ENCODE results near the gene CAPN13. TPM values are rescaled to one million over a fixed set of nuclear protein-coding genes. Genes with fewer than 3 reads are reported as not detected.
"Not testable (repeated sequence)": the region's sequence is repeated elsewhere in the genome, so short reads cannot be mapped to it uniquely, and the experiment has no call there.

CAPN13 gene
- total and polyA plus RNA-seq, 10 of the 15 experiments (the other 5 are each of a cell fraction or from before 2014, with no cell fraction given): 0.03 to 0.10 (median 0.06) TPM; not detected in 7

GRCh38 chr2:30701782-30702181, 105.5 kb downstream of the CAPN13 start:
- Histone ChIP-seq H3K27ac (ENCODE audit: control insufficient read depth, insufficient read depth) (no peak overlapping the region), H3K4me1 (ENCODE audit: control insufficient read depth, insufficient read depth, low read length) (no peaks in the 10 kb centered on the region), H3K27me3 (replicated peaks in 1 of 2; ENCODE audit: control insufficient read depth in 2 of 2, insufficient read depth in 2 of 2, low read length in 1 of 2) (no peaks in the 10 kb centered on the region), H3K9me3 (replicated peaks; ENCODE audit: control insufficient read depth, insufficient read depth, low read length) (peaks cover 8% of the 10 kb centered on the region), H3K79me2 (ENCODE audit: control insufficient read depth, insufficient read depth, low read length) (no peaks in the 10 kb centered on the region), H4K20me1 (ENCODE audit: control insufficient read depth, insufficient read depth) (no peaks in the 10 kb centered on the region), H3K36me3 (ENCODE audit: control insufficient read depth in 2 of 2, insufficient read depth in 2 of 2, low read length in 1 of 2) (no peaks in the 10 kb centered on the region), H2AFZ (ENCODE audit: control insufficient read depth, low read depth, low read length) (no peak overlapping the region), H3K4me3 (no peak overlapping the region), H3K9ac (ENCODE audit: control insufficient read depth, insufficient read depth, low read length) (no peak overlapping the region), H3K4me2 (ENCODE audit: control insufficient read depth, insufficient read depth) (no peak overlapping the region)
- TF ChIP-seq CBX5 (IDR thresholded peaks at IDR 0.05; ENCODE audit: low read depth) (peak; percentile 87; the same call in 1 of the 2 replicates), CHD4 (IDR thresholded peaks at IDR 0.05) (no peak)
- no peak for ATAC-seq
- no peak for DNase-seq (ENCODE audit: low read depth, low spot score)
- SMC1A ChIA-PET (ENCODE audit: uncharacterized antibody, unreplicated experiment): interaction anchor here (1.0 to 6.7 kb wide), 4 partner anchors 10 to 551 kb away, joined by 3 to 100 read pairs (median 6); no protein-coding TSS in a partner anchor
- intact Hi-C loops (cut with micrococcal nuclease; ENCODE audit: unreplicated experiment): loop anchor here (10.0 kb wide), 1 partner anchor 277 kb away; no protein-coding TSS in a partner anchor
- 46% methylated on average over 2 of the region's 2 CpGs for WGBS (ENCODE audit: insufficient coverage, insufficient replicate concordance, low lambda C conversion rate, missing lambda C conversion rate)
- FAIRE-seq: no peak
- POLR2A ChIA-PET: no interaction called here
- RAD21 ChIA-PET (ENCODE audit: unreplicated experiment): interaction anchor here (1.1 to 1.7 kb wide), 3 partner anchors 10 to 537 kb away, joined by 3 to 7 read pairs (median 4); no protein-coding TSS in a partner anchor
- in situ Hi-C loops (cut with MboI): no loop called here
- no TSS peak for BruUV-seq (replicated peaks)
- CTCF ChIA-PET: interaction anchor here (0.9 to 16.4 kb wide), 6 partner anchors 10 to 535 kb away, joined by 3 to 724 read pairs (median 11); no protein-coding TSS in a partner anchor

- 47% methylated on average over 17 of the region's 18 CpGs for WGBS (ENCODE audit: insufficient coverage, insufficient replicate concordance, low lambda C conversion rate, missing lambda C conversion rate)
- H2AFZ ChIP-seq (ENCODE audit: control insufficient read depth, low read depth, low read length): not testable (repeated sequence)
These were observed 109.8 kb downstream of the CAPN13 start for GRCh38 chr2:30697242-30698103.

More at GRCh38 chr2:30697242-30698103, 109.8 kb downstream of the CAPN13 start:
- ATAC-seq; H3K4me3 ChIP-seq; H4K20me1 ChIP-seq (ENCODE audit: control insufficient read depth, insufficient read depth); in situ Hi-C loops (cut with MboI); H3K9me3 ChIP-seq (replicated peaks; ENCODE audit: control insufficient read depth, insufficient read depth, low read length); FAIRE-seq; H3K4me2 ChIP-seq (ENCODE audit: control insufficient read depth, insufficient read depth); intact Hi-C loops (cut with micrococcal nuclease; ENCODE audit: unreplicated experiment); H3K79me2 ChIP-seq (ENCODE audit: control insufficient read depth, insufficient read depth, low read length); H3K4me1 ChIP-seq (ENCODE audit: control insufficient read depth, insufficient read depth, low read length); H3K27me3 ChIP-seq (replicated peaks in 1 of 2; ENCODE audit: control insufficient read depth in 2 of 2, insufficient read depth in 2 of 2, low read length in 1 of 2); H3K27ac ChIP-seq (ENCODE audit: control insufficient read depth, insufficient read depth); H3K9ac ChIP-seq (ENCODE audit: control insufficient read depth, insufficient read depth, low read length); BruUV-seq (replicated peaks); H3K36me3 ChIP-seq (ENCODE audit: control insufficient read depth in 2 of 2, insufficient read depth in 2 of 2, low read length in 1 of 2); DNase-seq (ENCODE audit: low read depth, low spot score): not testable (repeated sequence)
- POLR2A ChIA-PET: interaction anchor here (0.6 kb wide), 1 partner anchor 15 kb away, joined by 3 read pairs; no protein-coding TSS in a partner anchor
- TF ChIP-seq CTCF (IDR thresholded peaks at IDR 0.05 in 2 of 3, conservative IDR thresholded peaks at IDR 0.05 in 1 of 3; ENCODE audit: control insufficient read depth in 2 of 3, extremely low read depth in 1 of 3, insufficient read depth in 1 of 3, low read depth in 3 of 3, low read length in 3 of 3): peak; percentile 5 to 18 (median 10); a peak in 1 of 6 replicates
- RAD21 ChIA-PET (ENCODE audit: unreplicated experiment): interaction anchor here (0.9 to 1.0 kb wide), 2 partner anchors 8 to 489 kb away, joined by 3 read pairs; no protein-coding TSS in a partner anchor
- CTCF ChIA-PET: interaction anchor here (0.9 to 6.9 kb wide), 8 partner anchors 9 to 533 kb away, joined by 4 to 37 read pairs (median 5); no protein-coding TSS in a partner anchor
- SMC1A ChIA-PET (ENCODE audit: uncharacterized antibody, unreplicated experiment): interaction anchor here (0.7 to 2.5 kb wide), 6 partner anchors 8 to 533 kb away, joined by 3 to 7 read pairs (median 6); no protein-coding TSS in a partner anchor

Data from GM12878 (cell line).